Measurements from ENCODE around the gene ZKSCAN8. TPM values are rescaled to one million over a fixed set of nuclear protein-coding genes. Genes with fewer than 3 reads are reported as not detected.

ZKSCAN8 gene
- total and polyA plus RNA-seq, 2 donors, result 12.0 to 33.0 TPM

GRCh38 chr6:28205879-28206278 is 64.2 kb downstream of the ZKSCAN8 start:
- Histone ChIP-seq H3K4me3 (ENCODE audit: low read depth, low read length) (no peak overlapping the region), H3K27ac (ENCODE audit: low read depth) (no peak overlapping the region), H3K4me1 (ENCODE audit: insufficient read depth) (no peaks in the 10 kb centered on the region), H3K36me3 (ENCODE audit: insufficient read depth) (no peaks in the 10 kb centered on the region)
- 58% methylated on average over 1 of the region's 1 CpG for WGBS
- no peak for DNase-seq (ENCODE audit: extremely low spot score)

- H3K27ac ChIP-seq (ENCODE audit: low read depth), result no peak overlapping the region
- 22% methylated on average over 3 of the region's 3 CpGs for WGBS
- H3K4me3 ChIP-seq (ENCODE audit: low read depth, low read length), result no peak overlapping the region
- no peak for DNase-seq (ENCODE audit: extremely low spot score)
- H3K36me3 ChIP-seq (ENCODE audit: insufficient read depth), result no peaks in the 10 kb centered on the region
- no peaks in the 10 kb centered on the region for H3K4me1 ChIP-seq (ENCODE audit: insufficient read depth)
Observed at GRCh38 chr6:28206527-28206926, 64.8 kb downstream of the ZKSCAN8 start.

GRCh38 chr6:28206928-28207509 is 65.3 kb downstream of the ZKSCAN8 start:
- no peak overlapping the region for H3K4me3 ChIP-seq (ENCODE audit: low read depth, low read length)
- no peaks in the 10 kb centered on the region for H3K36me3 ChIP-seq (ENCODE audit: insufficient read depth)
- no peak overlapping the region for H3K27ac ChIP-seq (ENCODE audit: low read depth)
- no peak for DNase-seq (ENCODE audit: extremely low spot score)
- no peaks in the 10 kb centered on the region for H3K4me1 ChIP-seq (ENCODE audit: insufficient read depth)
- 6% methylated on average over 15 of the region's 15 CpGs for WGBS

GRCh38 chr6:28207510-28208110 is 65.9 kb downstream of the ZKSCAN8 start:
- H3K36me3 ChIP-seq (ENCODE audit: insufficient read depth), result no peaks in the 10 kb centered on the region
- no peak for DNase-seq (ENCODE audit: extremely low spot score)
- no peak overlapping the region for H3K27ac ChIP-seq (ENCODE audit: low read depth)
- peak overlapping the region; percentile 1 for H3K4me3 ChIP-seq (ENCODE audit: low read depth, low read length)
- no peaks in the 10 kb centered on the region for H3K4me1 ChIP-seq (ENCODE audit: insufficient read depth)
- WGBS, result under 1% methylated on average over 35 of the region's 35 CpGs

GRCh38 chr6:28208111-28208659 is 66.5 kb downstream of the ZKSCAN8 start:
- Histone ChIP-seq H3K27ac (ENCODE audit: low read depth) (no peak overlapping the region), H3K4me1 (ENCODE audit: insufficient read depth) (no peaks in the 10 kb centered on the region), H3K36me3 (ENCODE audit: insufficient read depth) (no peaks in the 10 kb centered on the region), H3K4me3 (ENCODE audit: low read depth, low read length) (no peak overlapping the region)
- no peak for DNase-seq (ENCODE audit: extremely low spot score)
- WGBS, result 4% methylated on average over 23 of the region's 23 CpGs

Other genes starting within 250 kb of the ZKSCAN8 start
- not detected for gene OR2B2, start 229.5 kb upstream of the ZKSCAN8 start, total RNA-seq
- gene OR2B2, start 229.5 kb upstream of the ZKSCAN8 start, polyA plus RNA-seq, result not detected
- not detected for gene OR2B6, start 184.6 kb upstream of the ZKSCAN8 start, total RNA-seq
- not detected for gene OR2B6, start 184.6 kb upstream of the ZKSCAN8 start, polyA plus RNA-seq
- 1.0 TPM for gene ZNF165, start 61.3 kb upstream of the ZKSCAN8 start, total RNA-seq
- gene ZNF165, start 61.3 kb upstream of the ZKSCAN8 start, polyA plus RNA-seq, result 0.90 TPM
- 3.9 TPM for gene ZSCAN16, start 17.3 kb upstream of the ZKSCAN8 start, total RNA-seq
- gene ZSCAN16, start 17.3 kb upstream of the ZKSCAN8 start, polyA plus RNA-seq, result 3.5 TPM
- gene ZSCAN9, start 83.4 kb downstream of the ZKSCAN8 start, total RNA-seq, result 19.2 TPM
- gene ZSCAN9, start 83.4 kb downstream of the ZKSCAN8 start, polyA plus RNA-seq, result 12.8 TPM
- 7.3 TPM for gene ZKSCAN4, start 110.4 kb downstream of the ZKSCAN8 start, total RNA-seq
- 4.0 TPM for gene ZKSCAN4, start 110.4 kb downstream of the ZKSCAN8 start, polyA plus RNA-seq
- gene NKAPL, start 117.4 kb downstream of the ZKSCAN8 start, total RNA-seq, result 0.90 TPM
- 4.4 TPM for gene NKAPL, start 117.4 kb downstream of the ZKSCAN8 start, polyA plus RNA-seq
- gene ZSCAN26, start 125.3 kb downstream of the ZKSCAN8 start, total RNA-seq, result 35.1 TPM
- gene ZSCAN26, start 125.3 kb downstream of the ZKSCAN8 start, polyA plus RNA-seq, result 15.5 TPM
- 8.7 TPM for gene PGBD1, start 139.7 kb downstream of the ZKSCAN8 start, total RNA-seq
- gene PGBD1, start 139.7 kb downstream of the ZKSCAN8 start, polyA plus RNA-seq, result 4.7 TPM
- gene ZSCAN31, start 194.3 kb downstream of the ZKSCAN8 start, total RNA-seq, result 21.5 TPM
- 10.1 TPM for gene ZSCAN31, start 194.3 kb downstream of the ZKSCAN8 start, polyA plus RNA-seq
- 7.5 TPM for gene ZKSCAN3, start 208.1 kb downstream of the ZKSCAN8 start, total RNA-seq
- 3.1 TPM for gene ZKSCAN3, start 208.1 kb downstream of the ZKSCAN8 start, polyA plus RNA-seq